ENCODE results near the gene HK2. TPM values are rescaled to one million over a fixed set of nuclear protein-coding genes. Genes with fewer than 3 reads are reported as not detected.
A peak's percentile ranks its signal among the peaks of the same experiment; 100 is the strongest.

Gene HK2
- total and polyA plus RNA-seq, 2 of the 4 experiments (the other 2 are of a cell fraction): 17.4 to 20.9 TPM

- Histone ChIP-seq H4K8ac (ENCODE audit: low read depth in 2 of 2, low read length in 2 of 2) (peak overlapping the region in 1 of 2 experiments; percentile 35; a peak in 1 of 4 replicates), H4K20me1 (ENCODE audit: insufficient read depth, low read length) (peaks cover 17% of the 10 kb centered on the region), H3K14ac (replicated peaks; ENCODE audit: low read depth, low read length) (no peak overlapping the region), H3K36me3 (ENCODE audit: control insufficient read depth, insufficient read depth, low read length) (peaks cover 26% of the 10 kb centered on the region), H3K4me1 (ENCODE audit: control insufficient read depth, insufficient read depth, low read length) (peaks cover 12% of the 10 kb centered on the region), H3K4me3 (ENCODE audit: insufficient read depth, low read depth, low read length) (no peak overlapping the region), H3K9ac (ENCODE audit: low read depth, low read length) (no peak overlapping the region), H2BK5ac (ENCODE audit: low read depth, low read length, poor library complexity, severe bottlenecking) (no peak overlapping the region), H2BK120ac (ENCODE audit: low read depth, low read length) (no peak overlapping the region), H2AFZ (replicated peaks; ENCODE audit: low read length, poor library complexity) (no peak overlapping the region), H3K18ac (ENCODE audit: low read depth, low read length) (no peak overlapping the region), H3K9me3 (ENCODE audit: control insufficient read depth, insufficient read depth, low read length) (no peaks in the 10 kb centered on the region), H3K4ac (ENCODE audit: low read depth, low read length) (no peak overlapping the region), H2BK15ac (ENCODE audit: low read depth, low read length) (no peak overlapping the region), H2BK20ac (ENCODE audit: low read depth, low read length) (no peak overlapping the region), H3K9me1 (ENCODE audit: insufficient read depth, low read length) (peaks cover 20% of the 10 kb centered on the region), H3K56ac (ENCODE audit: extremely low read depth, insufficient read depth, low read length) (no peak overlapping the region), H4K91ac (ENCODE audit: insufficient read depth, low read depth, low read length) (no peak overlapping the region), H4K5ac (ENCODE audit: low read depth, low read length) (no peak overlapping the region), H3K79me1 (ENCODE audit: low read depth in 1 of 2, low read length in 2 of 2) (peaks cover 56 to 76% of the 10 kb centered on the region in 2 experiments), H3K4me2 (ENCODE audit: low read depth, low read length) (no peak overlapping the region), H3K27ac (ENCODE audit: insufficient read depth, low read length) (no peak overlapping the region), H2AK9ac (replicated peaks; ENCODE audit: low read depth, low read length, poor library complexity) (no peak overlapping the region), H3K27me3 (ENCODE audit: control insufficient read depth, insufficient read depth, low read length) (no peaks in the 10 kb centered on the region), H2AK5ac (ENCODE audit: low read depth, low read length) (no peak overlapping the region), H3K23ac (ENCODE audit: low read depth, low read length) (no peak overlapping the region)
- TF ChIP-seq MXI1 (IDR thresholded peaks at IDR 0.05; ENCODE audit: borderline replicate concordance, low read depth, low read length): no peak
- no peak for TF ChIP-seq CEBPB (IDR thresholded peaks at IDR 0.05; ENCODE audit: low read depth, low read length)
- TF ChIP-seq POLR2A (IDR thresholded peaks at IDR 0.05; ENCODE audit: low read depth, low read length): no peak
- TF ChIP-seq MAFK (IDR thresholded peaks at IDR 0.05; ENCODE audit: low read depth, low read length): no peak
- TF ChIP-seq, protein P1, sequence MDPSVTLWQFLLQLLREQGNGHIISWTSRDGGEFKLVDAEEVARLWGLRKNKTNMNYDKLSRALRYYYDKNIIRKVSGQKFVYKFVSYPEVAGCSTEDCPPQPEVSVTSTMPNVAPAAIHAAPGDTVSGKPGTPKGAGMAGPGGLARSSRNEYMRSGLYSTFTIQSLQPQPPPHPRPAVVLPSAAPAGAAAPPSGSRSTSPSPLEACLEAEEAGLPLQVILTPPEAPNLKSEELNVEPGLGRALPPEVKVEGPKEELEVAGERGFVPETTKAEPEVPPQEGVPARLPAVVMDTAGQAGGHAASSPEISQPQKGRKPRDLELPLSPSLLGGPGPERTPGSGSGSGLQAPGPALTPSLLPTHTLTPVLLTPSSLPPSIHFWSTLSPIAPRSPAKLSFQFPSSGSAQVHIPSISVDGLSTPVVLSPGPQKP (IDR thresholded peaks at IDR 0.05; ENCODE audit: borderline replicate concordance, low read depth, low read length): no peak
- TF ChIP-seq SMC3 (IDR thresholded peaks at IDR 0.05; ENCODE audit: low read depth, low read length): no peak
- ChIA-PET CTCF (no interaction called here), POLR2A (ENCODE audit: unreplicated experiment) (no interaction called here)
- DNase-seq (no peak), ATAC-seq (ENCODE audit: low read depth) (no peak)
- in situ Hi-C loops (cut with MboI; ENCODE audit: low sequenced_read_pairs): loop anchor here (25.0 kb wide), 1 partner anchor 373 kb away; the partner anchor contains the start of genes CCDC142, LBX2 and TTC31
- no CpG with 5 or more reads among the region's 3 CpGs for WGBS, 2 experiments (ENCODE audit: extremely low coverage in 2 of 2, insufficient read length in 1 of 2)
- intact Hi-C loops (cut with micrococcal nuclease): loop anchor here (5.0 kb wide), 1 partner anchor 168 kb away; no protein-coding TSS in a partner anchor
- BruUV-seq (replicated peaks): no TSS peak
- dilution Hi-C loops (cut with HindIII; ENCODE audit: low sequenced_read_pairs, unreplicated experiment): no loop called here
Observed at GRCh38 chr2:74860079-74860478, 26.2 kb downstream of the HK2 start.

All from IMR-90 (cell line).